GM23338 (cell line): Measurements from ENCODE around the gene UBE2E2.

ENCODE experiments used
- EZH2 ChIP-seq: fragments of 200-600 bp; sonication (generic); IDR thresholded peaks from one replicate; pipeline ENCODE4 v1.8.0; 2017; ENCODE audit warnings: antibody characterized with exemption, mild to moderate bottlenecking, low read depth; ENCODE audit not compliant: unreplicated experiment
- EZH2phosphoT487 ChIP-seq: fragments of 200-600 bp; sonication (generic); IDR thresholded peaks from one replicate; pipeline ENCODE4 v1.8.1; 2018; ENCODE audit warnings: antibody characterized with exemption; ENCODE audit not compliant: unreplicated experiment
- JUNB ChIP-seq: IDR thresholded peaks from one replicate; pipeline ENCODE4 v1.6.1; 2016; ENCODE audit warnings: antibody characterized with exemption; ENCODE audit not compliant: unreplicated experiment
- POLR2AphosphoS5 ChIP-seq: IDR thresholded peaks from 2 replicates; pipeline ENCODE4 v1.6.1; 2016; ENCODE audit warnings: antibody characterized with exemption, low read depth
- STAT1 ChIP-seq: IDR thresholded peaks from one replicate; pipeline ENCODE4 v1.6.1; 2016; ENCODE audit warnings: antibody characterized with exemption; ENCODE audit not compliant: unreplicated experiment
- ZNF114 ChIP-seq: fragments of 250-450 bp; sonication (Bioruptor Pico); IDR thresholded peaks from 2 replicates; pipeline ENCODE4 v1.5.0; 2020; ENCODE audit warnings: mild to moderate bottlenecking, moderate library complexity
- TF ChIP-seq, protein P1 (sequence below), 2 experiments: fragments of 200-600 bp in 1 of 2; sonication (generic) in 1 of 2; conservative IDR thresholded peaks; 2 replicates each; pipeline versions ENCODE4 v1.5.1 to v1.6.1; 2016 to 2017; ENCODE audit warnings: antibody characterized with exemption in 2 of 2, low read depth in 2 of 2, mild to moderate bottlenecking in 2 of 2, moderate library complexity in 1 of 2
- TF ChIP-seq, protein P2 (sequence below): IDR thresholded peaks from 2 replicates; pipeline ENCODE4 v1.6.1; 2016; ENCODE audit warnings: antibody characterized with exemption
- TF ChIP-seq, protein P3 (sequence below): IDR thresholded peaks from one replicate; pipeline ENCODE4 v1.6.1; 2018; ENCODE audit warnings: antibody characterized with exemption; ENCODE audit not compliant: unreplicated experiment

DNA sequence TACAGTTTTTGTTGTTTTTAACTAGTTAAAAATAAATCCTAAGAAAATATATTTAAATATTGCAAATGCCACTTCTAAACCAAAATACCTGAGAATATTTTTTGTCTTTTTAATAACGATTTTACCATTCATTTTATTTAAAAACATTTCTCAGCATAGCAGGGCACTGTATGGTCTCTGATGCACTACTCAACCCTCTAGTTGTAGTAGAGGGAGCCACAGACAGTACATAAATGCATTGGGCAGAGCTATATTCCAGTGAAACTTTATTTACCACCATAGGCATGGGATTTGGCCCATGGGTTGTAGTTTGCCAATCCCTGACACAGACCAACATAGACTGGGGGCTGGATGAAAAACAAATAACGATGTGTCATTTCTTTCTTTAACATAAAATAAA is 388.2 kb downstream of the UBE2E2 start:
- TF ChIP-seq POLR2AphosphoS5 = no peak
- TF ChIP-seq, protein P1, sequence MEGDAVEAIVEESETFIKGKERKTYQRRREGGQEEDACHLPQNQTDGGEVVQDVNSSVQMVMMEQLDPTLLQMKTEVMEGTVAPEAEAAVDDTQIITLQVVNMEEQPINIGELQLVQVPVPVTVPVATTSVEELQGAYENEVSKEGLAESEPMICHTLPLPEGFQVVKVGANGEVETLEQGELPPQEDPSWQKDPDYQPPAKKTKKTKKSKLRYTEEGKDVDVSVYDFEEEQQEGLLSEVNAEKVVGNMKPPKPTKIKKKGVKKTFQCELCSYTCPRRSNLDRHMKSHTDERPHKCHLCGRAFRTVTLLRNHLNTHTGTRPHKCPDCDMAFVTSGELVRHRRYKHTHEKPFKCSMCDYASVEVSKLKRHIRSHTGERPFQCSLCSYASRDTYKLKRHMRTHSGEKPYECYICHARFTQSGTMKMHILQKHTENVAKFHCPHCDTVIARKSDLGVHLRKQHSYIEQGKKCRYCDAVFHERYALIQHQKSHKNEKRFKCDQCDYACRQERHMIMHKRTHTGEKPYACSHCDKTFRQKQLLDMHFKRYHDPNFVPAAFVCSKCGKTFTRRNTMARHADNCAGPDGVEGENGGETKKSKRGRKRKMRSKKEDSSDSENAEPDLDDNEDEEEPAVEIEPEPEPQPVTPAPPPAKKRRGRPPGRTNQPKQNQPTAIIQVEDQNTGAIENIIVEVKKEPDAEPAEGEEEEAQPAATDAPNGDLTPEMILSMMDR (conservative IDR thresholded peaks at IDR 0.05; ENCODE audit: low read depth in 2 of 2) = no peak
- no peak for TF ChIP-seq EZH2
- TF ChIP-seq JUNB = no peak
- no peak for TF ChIP-seq ZNF114 (CRISPR knock-in tag)
- TF ChIP-seq, protein P2, sequence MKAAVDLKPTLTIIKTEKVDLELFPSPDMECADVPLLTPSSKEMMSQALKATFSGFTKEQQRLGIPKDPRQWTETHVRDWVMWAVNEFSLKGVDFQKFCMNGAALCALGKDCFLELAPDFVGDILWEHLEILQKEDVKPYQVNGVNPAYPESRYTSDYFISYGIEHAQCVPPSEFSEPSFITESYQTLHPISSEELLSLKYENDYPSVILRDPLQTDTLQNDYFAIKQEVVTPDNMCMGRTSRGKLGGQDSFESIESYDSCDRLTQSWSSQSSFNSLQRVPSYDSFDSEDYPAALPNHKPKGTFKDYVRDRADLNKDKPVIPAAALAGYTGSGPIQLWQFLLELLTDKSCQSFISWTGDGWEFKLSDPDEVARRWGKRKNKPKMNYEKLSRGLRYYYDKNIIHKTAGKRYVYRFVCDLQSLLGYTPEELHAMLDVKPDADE = no peak
- TF ChIP-seq EZH2phosphoT487 = no peak
- TF ChIP-seq, protein P3, sequence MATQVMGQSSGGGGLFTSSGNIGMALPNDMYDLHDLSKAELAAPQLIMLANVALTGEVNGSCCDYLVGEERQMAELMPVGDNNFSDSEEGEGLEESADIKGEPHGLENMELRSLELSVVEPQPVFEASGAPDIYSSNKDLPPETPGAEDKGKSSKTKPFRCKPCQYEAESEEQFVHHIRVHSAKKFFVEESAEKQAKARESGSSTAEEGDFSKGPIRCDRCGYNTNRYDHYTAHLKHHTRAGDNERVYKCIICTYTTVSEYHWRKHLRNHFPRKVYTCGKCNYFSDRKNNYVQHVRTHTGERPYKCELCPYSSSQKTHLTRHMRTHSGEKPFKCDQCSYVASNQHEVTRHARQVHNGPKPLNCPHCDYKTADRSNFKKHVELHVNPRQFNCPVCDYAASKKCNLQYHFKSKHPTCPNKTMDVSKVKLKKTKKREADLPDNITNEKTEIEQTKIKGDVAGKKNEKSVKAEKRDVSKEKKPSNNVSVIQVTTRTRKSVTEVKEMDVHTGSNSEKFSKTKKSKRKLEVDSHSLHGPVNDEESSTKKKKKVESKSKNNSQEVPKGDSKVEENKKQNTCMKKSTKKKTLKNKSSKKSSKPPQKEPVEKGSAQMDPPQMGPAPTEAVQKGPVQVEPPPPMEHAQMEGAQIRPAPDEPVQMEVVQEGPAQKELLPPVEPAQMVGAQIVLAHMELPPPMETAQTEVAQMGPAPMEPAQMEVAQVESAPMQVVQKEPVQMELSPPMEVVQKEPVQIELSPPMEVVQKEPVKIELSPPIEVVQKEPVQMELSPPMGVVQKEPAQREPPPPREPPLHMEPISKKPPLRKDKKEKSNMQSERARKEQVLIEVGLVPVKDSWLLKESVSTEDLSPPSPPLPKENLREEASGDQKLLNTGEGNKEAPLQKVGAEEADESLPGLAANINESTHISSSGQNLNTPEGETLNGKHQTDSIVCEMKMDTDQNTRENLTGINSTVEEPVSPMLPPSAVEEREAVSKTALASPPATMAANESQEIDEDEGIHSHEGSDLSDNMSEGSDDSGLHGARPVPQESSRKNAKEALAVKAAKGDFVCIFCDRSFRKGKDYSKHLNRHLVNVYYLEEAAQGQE = no peak
- TF ChIP-seq STAT1 = no peak
